CMK (cell line): ENCODE data around the gene COL27A1.

Experiments
- DNase-seq: peaks from one replicate; pipeline ENCODE4 v3.0.0-alpha.2; 2010; ENCODE audit warnings: low read depth

The COL27A1 gene

GRCh38 chr9:114247077-114247476 is 91.7 kb downstream of the COL27A1 start:
- DNase-seq = no peak

GRCh38 chr9:114247491-114247890 is 92.2 kb downstream of the COL27A1 start:
- DNase-seq = no peak

- no peak for DNase-seq
These were observed 93.0 kb downstream of the COL27A1 start for GRCh38 chr9:114248299-114248707.

- no peak for DNase-seq
These were observed 94.3 kb downstream of the COL27A1 start for GRCh38 chr9:114249424-114250234.

- DNase-seq = no peak
These were observed 94.9 kb downstream of the COL27A1 start for GRCh38 chr9:114250235-114250568.

- no peak for DNase-seq
These were observed 95.3 kb downstream of the COL27A1 start for GRCh38 chr9:114250648-114251047.

- no peak for DNase-seq
These were observed 97.1 kb downstream of the COL27A1 start for GRCh38 chr9:114252394-114252793.

GRCh38 chr9:114256827-114257328 is 101.5 kb downstream of the COL27A1 start:
- DNase-seq = no peak

GRCh38 chr9:114258218-114258617 is 102.9 kb downstream of the COL27A1 start:
- DNase-seq = no peak

- no peak for DNase-seq
These were observed 103.8 kb downstream of the COL27A1 start for GRCh38 chr9:114258866-114259797.

- DNase-seq = no peak
These were observed 104.6 kb downstream of the COL27A1 start for GRCh38 chr9:114259798-114260523.

GRCh38 chr9:114261026-114261425 is 105.7 kb downstream of the COL27A1 start:
- no peak for DNase-seq

GRCh38 chr9:114261987-114262386 is 106.7 kb downstream of the COL27A1 start:
- no peak for DNase-seq

GRCh38 chr9:114263853-114264510 is 108.6 kb downstream of the COL27A1 start:
- no peak for DNase-seq

GRCh38 chr9:114264806-114265550 is 109.6 kb downstream of the COL27A1 start:
- DNase-seq = no peak

GRCh38 chr9:114266969-114267368 is 111.6 kb downstream of the COL27A1 start:
- no peak for DNase-seq

GRCh38 chr9:114269023-114269422 is 113.7 kb downstream of the COL27A1 start:
- DNase-seq = no peak

GRCh38 chr9:114270120-114270975 is 115.0 kb downstream of the COL27A1 start:
- no peak for DNase-seq

GRCh38 chr9:114271556-114272510 is 116.5 kb downstream of the COL27A1 start:
- DNase-seq = no peak
